ENCODE measurements around the gene KCNQ1. TPM values are rescaled to one million over a fixed set of nuclear protein-coding genes. Genes with fewer than 3 reads are reported as not detected.

KCNQ1 gene
- total RNA-seq, 1 experiment from 2014 or later: 10.7 TPM

GRCh38 chr11:2406878-2407410, 37.9 kb upstream of the KCNQ1 start:
- Histone ChIP-seq H3K27me3 (ENCODE audit: insufficient read depth, low read length) (no peaks in the 10 kb centered on the region), H3K4me1 (ENCODE audit: control insufficient read depth in 1 of 2, insufficient read depth in 2 of 2, low read length in 2 of 2) (peaks cover 3 to 5% of the 10 kb centered on the region in 2 experiments), H3K36me3 (ENCODE audit: control insufficient read depth in 1 of 2, insufficient read depth in 2 of 2, low read length in 2 of 2) (peaks cover 5 to 7% of the 10 kb centered on the region in 2 experiments; a peak in 3 of 4 replicates), H3K4me3 (replicated peaks in 1 of 2; ENCODE audit: low read depth in 1 of 2, low read length in 2 of 2) (no peak overlapping the region), H3K9me3 (ENCODE audit: control insufficient read depth in 1 of 2, insufficient read depth in 1 of 2, low read depth in 1 of 2, low read length in 2 of 2) (no peaks in the 10 kb centered on the region), H3K9ac (ENCODE audit: low read length) (no peak overlapping the region), H3K4me2 (ENCODE audit: low read length) (no peak overlapping the region), H3K27ac (ENCODE audit: low read depth, low read length) (no peak overlapping the region; the same call in 1 of the 2 replicates), H3K9me2 (ENCODE audit: insufficient read depth) (no peaks in the 10 kb centered on the region), H4K20me1 (ENCODE audit: insufficient read depth) (no peaks in the 10 kb centered on the region), H3K79me2 (ENCODE audit: insufficient read depth, low read length) (peaks cover 6% of the 10 kb centered on the region), H2AFZ (ENCODE audit: low read depth, low read length, poor library complexity, severe bottlenecking) (no peak overlapping the region)
- TF ChIP-seq CEBPB (IDR thresholded peaks at IDR 0.05; ENCODE audit: low read depth) (no peak), REST (IDR thresholded peaks at IDR 0.05; ENCODE audit: low read depth) (no peak), RAD21 (IDR thresholded peaks at IDR 0.05; ENCODE audit: low read depth) (no peak), POLR2AphosphoS5 (IDR thresholded peaks at IDR 0.05; ENCODE audit: low read depth, low read length) (no peak), EGR1 (IDR thresholded peaks at IDR 0.05; ENCODE audit: low read depth) (no peak), ZNF274 (IDR thresholded peaks at IDR 0.05; ENCODE audit: low read depth, low read length) (no peak), EZH2phosphoT487 (IDR thresholded peaks at IDR 0.05; ENCODE audit: borderline replicate concordance) (no peak), ELF1 (IDR thresholded peaks at IDR 0.05; ENCODE audit: borderline replicate concordance, low read depth) (no peak), TCF7L2 (IDR thresholded peaks at IDR 0.05; ENCODE audit: borderline replicate concordance, extremely low read depth, insufficient read depth, insufficient read length) (no peak), MAX (IDR thresholded peaks at IDR 0.05) (no peak), SIN3A (IDR thresholded peaks at IDR 0.05; ENCODE audit: low read depth) (no peak)
- BruUV-seq (replicated peaks): no TSS peak
- intact Hi-C loops (cut with micrococcal nuclease): no loop called here
- DNase-seq (ENCODE audit: low read depth, low spot score) (no peak), ATAC-seq (no peak)
- ChIA-PET POLR2A (no interaction called here), RAD21 (ENCODE audit: low non-redundant PET in 1 of 2, low total read pairs in 2 of 2, uncharacterized antibody in 2 of 2, unreplicated experiment in 2 of 2) (no interaction called here), CTCF (no interaction called here)
